Measurements from ENCODE around the gene TMEM183A. TPM values are rescaled to one million over a fixed set of nuclear protein-coding genes. Genes with fewer than 3 reads are reported as not detected.

TMEM183A gene
- total and polyA plus RNA-seq, 10 of the 15 experiments (the other 5 are each of a cell fraction or from before 2014, with no cell fraction given), result 12.3 to 103 (median 66.3) TPM

DNA sequence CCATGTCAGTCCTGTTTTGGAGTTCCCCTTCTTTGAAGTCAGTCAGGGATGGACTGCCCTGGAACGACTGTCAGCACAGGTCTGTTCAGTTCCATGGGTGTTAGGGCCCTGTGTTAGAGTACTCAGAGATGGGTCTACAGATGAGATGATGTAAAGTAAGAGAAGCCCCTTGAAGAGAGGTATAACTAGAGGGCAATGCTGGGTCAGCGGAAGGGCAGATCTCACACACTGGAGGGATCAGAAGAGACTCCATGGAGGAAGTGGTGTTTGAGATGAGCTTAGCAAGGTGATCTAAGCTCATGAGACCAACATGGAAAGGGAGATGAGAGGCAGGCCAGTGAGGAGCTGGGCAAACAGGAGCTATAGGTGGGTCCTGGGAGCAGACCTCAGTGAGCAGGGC lies 26.7 kb downstream of the TMEM183A start (continued):
- TF ChIP-seq, protein P1, sequence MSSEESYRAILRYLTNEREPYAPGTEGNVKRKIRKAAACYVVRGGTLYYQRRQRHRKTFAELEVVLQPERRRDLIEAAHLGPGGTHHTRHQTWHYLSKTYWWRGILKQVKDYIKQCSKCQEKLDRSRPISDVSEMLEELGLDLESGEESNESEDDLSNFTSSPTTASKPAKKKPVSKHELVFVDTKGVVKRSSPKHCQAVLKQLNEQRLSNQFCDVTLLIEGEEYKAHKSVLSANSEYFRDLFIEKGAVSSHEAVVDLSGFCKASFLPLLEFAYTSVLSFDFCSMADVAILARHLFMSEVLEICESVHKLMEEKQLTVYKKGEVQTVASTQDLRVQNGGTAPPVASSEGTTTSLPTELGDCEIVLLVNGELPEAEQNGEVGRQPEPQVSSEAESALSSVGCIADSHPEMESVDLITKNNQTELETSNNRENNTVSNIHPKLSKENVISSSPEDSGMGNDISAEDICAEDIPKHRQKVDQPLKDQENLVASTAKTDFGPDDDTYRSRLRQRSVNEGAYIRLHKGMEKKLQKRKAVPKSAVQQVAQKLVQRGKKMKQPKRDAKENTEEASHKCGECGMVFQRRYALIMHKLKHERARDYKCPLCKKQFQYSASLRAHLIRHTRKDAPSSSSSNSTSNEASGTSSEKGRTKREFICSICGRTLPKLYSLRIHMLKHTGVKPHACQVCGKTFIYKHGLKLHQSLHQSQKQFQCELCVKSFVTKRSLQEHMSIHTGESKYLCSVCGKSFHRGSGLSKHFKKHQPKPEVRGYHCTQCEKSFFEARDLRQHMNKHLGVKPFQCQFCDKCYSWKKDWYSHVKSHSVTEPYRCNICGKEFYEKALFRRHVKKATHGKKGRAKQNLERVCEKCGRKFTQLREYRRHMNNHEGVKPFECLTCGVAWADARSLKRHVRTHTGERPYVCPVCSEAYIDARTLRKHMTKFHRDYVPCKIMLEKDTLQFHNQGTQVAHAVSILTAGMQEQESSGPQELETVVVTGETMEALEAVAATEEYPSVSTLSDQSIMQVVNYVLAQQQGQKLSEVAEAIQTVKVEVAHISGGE (CRISPR knock-in tag; IDR thresholded peaks at IDR 0.05), result no peak

DNA sequence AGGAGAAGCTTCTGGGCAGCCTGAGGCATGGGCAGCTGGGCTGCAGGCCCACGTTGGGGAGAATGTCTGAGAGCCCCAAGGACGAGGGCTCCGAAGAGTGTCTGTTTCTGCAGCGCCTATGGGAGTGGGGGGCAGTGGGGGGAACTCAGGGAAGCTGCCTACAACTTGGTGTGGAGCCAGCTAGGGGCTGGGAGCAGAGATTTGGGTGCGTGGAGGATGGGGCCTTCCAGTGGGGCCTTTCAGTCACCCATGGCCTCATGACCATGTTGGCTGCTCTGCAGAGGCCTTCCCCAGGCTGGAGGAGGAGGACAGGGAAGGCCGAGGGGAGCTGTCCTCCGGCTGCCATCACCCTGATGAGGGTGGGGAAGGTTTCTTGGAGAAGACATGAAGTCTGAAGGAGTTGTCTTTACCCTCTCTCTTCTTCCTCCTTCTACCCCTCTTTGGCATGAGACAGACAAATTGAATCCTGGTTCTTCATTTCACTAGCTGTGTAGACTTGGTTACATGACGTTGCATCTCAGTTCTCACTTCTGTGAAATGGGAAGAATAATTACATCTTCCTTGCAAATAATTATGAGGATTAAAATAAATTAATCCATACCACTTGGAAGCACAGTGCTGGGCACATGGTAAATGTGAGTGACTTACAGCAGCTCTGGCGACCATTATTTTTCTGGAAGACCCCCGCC lies 27.4 kb downstream of the TMEM183A start:
- DNase-seq (ENCODE audit: low read depth, low spot score) (no peak), ATAC-seq (no peak), FAIRE-seq (no peak)
- Histone ChIP-seq H3K4me1 (ENCODE audit: control insufficient read depth, insufficient read depth, low read length) (peaks cover 11% of the 10 kb centered on the region), H3K9me3 (replicated peaks; ENCODE audit: control insufficient read depth, insufficient read depth, low read length) (no peaks in the 10 kb centered on the region), H2AFZ (ENCODE audit: control insufficient read depth, low read depth, low read length) (no peak overlapping the region), H3K4me3 (no peak overlapping the region), H3K36me3 (ENCODE audit: control insufficient read depth in 2 of 2, insufficient read depth in 2 of 2, low read length in 1 of 2) (no peaks in the 10 kb centered on the region), H3K4me2 (ENCODE audit: control insufficient read depth, insufficient read depth) (no peak overlapping the region), H3K27me3 (replicated peaks in 1 of 2; ENCODE audit: control insufficient read depth in 2 of 2, insufficient read depth in 2 of 2, low read length in 1 of 2) (no peaks in the 10 kb centered on the region), H3K9ac (ENCODE audit: control insufficient read depth, insufficient read depth, low read length) (no peak overlapping the region), H3K79me2 (ENCODE audit: control insufficient read depth, insufficient read depth, low read length) (no peaks in the 10 kb centered on the region), H3K27ac (ENCODE audit: control insufficient read depth, insufficient read depth) (no peak overlapping the region), H4K20me1 (ENCODE audit: control insufficient read depth, insufficient read depth) (peaks cover 5% of the 10 kb centered on the region)
- in situ Hi-C loops (cut with MboI), result loop anchor here (5.0 kb wide), 1 partner anchor 183 kb away; no protein-coding TSS in a partner anchor
- ChIA-PET CTCF (interaction anchor here (0.5 to 9.7 kb wide), 7 partner anchors 28 to 1479 kb away, joined by 3 to 127 read pairs (median 6); partner anchors contain the start of gene TMEM183A), SMC1A (ENCODE audit: uncharacterized antibody, unreplicated experiment) (interaction anchor here (0.5 to 1.0 kb wide), 4 partner anchors 8 to 592 kb away, joined by 3 read pairs; partner anchors contain the start of genes ATP2B4 and PPFIA4), RAD21 (ENCODE audit: unreplicated experiment) (interaction anchor here (0.8 to 1.6 kb wide), 4 partner anchors 83 to 235 kb away, joined by 3 to 4 read pairs (median 3); no protein-coding TSS in a partner anchor), POLR2A (interaction anchor here (0.8 to 1.4 kb wide), 3 partner anchors 13 to 70 kb away, joined by 3 read pairs; partner anchors contain the start of gene TMEM183A)
- WGBS (ENCODE audit: insufficient coverage, insufficient replicate concordance, low lambda C conversion rate, missing lambda C conversion rate), result 28% methylated on average over 10 of the region's 10 CpGs
- intact Hi-C loops (cut with micrococcal nuclease; ENCODE audit: unreplicated experiment), result loop anchor here (10.0 kb wide), 1 partner anchor 300 kb away; no protein-coding TSS in a partner anchor
- no TSS peak for BruUV-seq (replicated peaks)
- TF ChIP-seq RELA (IDR thresholded peaks at IDR 0.05; ENCODE audit: borderline replicate concordance, partially characterized antibody) (no peak), EGR1 (IDR thresholded peaks at IDR 0.05; ENCODE audit: borderline replicate concordance in 1 of 2, low read depth in 2 of 2, low read length in 2 of 2) (no peak), SMC3 (IDR thresholded peaks at IDR 0.05; ENCODE audit: borderline replicate concordance, low read length) (no peak), TCF7 (IDR thresholded peaks at IDR 0.05; ENCODE audit: borderline replicate concordance) (no peak), EED (IDR thresholded peaks at IDR 0.05; ENCODE audit: low read depth) (no peak)
- TF ChIP-seq, protein P2, sequence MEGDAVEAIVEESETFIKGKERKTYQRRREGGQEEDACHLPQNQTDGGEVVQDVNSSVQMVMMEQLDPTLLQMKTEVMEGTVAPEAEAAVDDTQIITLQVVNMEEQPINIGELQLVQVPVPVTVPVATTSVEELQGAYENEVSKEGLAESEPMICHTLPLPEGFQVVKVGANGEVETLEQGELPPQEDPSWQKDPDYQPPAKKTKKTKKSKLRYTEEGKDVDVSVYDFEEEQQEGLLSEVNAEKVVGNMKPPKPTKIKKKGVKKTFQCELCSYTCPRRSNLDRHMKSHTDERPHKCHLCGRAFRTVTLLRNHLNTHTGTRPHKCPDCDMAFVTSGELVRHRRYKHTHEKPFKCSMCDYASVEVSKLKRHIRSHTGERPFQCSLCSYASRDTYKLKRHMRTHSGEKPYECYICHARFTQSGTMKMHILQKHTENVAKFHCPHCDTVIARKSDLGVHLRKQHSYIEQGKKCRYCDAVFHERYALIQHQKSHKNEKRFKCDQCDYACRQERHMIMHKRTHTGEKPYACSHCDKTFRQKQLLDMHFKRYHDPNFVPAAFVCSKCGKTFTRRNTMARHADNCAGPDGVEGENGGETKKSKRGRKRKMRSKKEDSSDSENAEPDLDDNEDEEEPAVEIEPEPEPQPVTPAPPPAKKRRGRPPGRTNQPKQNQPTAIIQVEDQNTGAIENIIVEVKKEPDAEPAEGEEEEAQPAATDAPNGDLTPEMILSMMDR (IDR thresholded peaks at IDR 0.05 in 2 of 3, conservative IDR thresholded peaks at IDR 0.05 in 1 of 3; ENCODE audit: control insufficient read depth in 2 of 3, extremely low read depth in 1 of 3, insufficient read depth in 1 of 3, low read depth in 3 of 3, low read length in 3 of 3), result no peak
- TF ChIP-seq, protein P3, sequence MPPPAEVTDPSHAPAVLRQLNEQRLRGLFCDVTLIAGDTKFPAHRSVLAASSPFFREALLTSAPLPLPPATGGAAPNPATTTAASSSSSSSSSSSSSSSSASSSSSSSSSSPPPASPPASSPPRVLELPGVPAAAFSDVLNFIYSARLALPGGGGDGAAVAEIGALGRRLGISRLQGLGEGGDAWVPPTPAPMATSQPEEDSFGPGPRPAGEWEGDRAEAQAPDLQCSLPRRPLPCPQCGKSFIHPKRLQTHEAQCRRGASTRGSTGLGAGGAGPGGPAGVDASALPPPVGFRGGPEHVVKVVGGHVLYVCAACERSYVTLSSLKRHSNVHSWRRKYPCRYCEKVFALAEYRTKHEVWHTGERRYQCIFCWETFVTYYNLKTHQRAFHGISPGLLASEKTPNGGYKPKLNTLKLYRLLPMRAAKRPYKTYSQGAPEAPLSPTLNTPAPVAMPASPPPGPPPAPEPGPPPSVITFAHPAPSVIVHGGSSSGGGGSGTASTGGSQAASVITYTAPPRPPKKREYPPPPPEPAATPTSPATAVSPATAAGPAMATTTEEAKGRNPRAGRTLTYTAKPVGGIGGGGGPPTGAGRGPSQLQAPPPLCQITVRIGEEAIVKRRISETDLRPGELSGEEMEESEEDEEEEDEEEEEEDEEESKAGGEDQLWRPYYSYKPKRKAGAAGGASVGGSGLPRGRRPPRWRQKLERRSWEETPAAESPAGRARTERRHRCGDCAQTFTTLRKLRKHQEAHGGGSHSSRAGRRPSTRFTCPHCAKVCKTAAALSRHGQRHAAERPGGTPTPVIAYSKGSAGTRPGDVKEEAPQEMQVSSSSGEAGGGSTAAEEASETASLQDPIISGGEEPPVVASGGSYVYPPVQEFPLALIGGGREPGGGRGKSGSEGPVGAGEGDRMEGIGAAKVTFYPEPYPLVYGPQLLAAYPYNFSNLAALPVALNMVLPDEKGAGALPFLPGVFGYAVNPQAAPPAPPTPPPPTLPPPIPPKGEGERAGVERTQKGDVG (CRISPR knock-in tag; IDR thresholded peaks at IDR 0.05), result no peak

Data from GM12878 (cell line).